GM21423 (cell line): ENCODE results near the gene SEC24C.
"Not testable (repeated sequence)": the region's sequence is repeated elsewhere in the genome, so short reads cannot be mapped to it uniquely, and the experiment has no call there.

Source experiments
- ATAC-seq: cut with Tn5 transposase; IDR thresholded peaks from one replicate; pipeline ENCODE4 v1.9.1; 2021; ENCODE audit warnings: mild to moderate bottlenecking, moderate library complexity; ENCODE audit not compliant: unreplicated experiment

SEC24C gene

GRCh38 chr10:73743905-73744663 is at the start of gene SEC24C:
Gene SEC24C (plus strand): TSS chr10:73744372. CDS start chr10:73746833, 2,461 bp downstream.
- ATAC-seq, result peak; percentile 86

DNA sequence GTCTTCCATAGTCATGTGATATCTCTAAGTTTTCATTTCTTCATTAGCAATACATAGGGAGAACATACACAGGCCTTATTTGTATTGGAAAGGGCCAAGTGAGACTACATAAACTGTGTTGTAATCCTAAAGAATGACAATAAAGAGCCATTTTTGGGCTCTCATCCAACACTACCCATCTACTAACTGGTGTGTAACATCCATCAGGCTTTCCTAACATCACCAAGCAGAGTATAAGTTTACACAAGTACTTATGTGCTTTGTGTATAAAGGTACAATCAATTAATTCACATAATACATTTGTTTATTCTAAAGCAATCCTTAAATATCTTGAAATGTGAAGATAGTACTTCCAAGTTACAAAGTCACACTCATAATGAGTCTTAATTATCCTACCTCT is 48.9 kb upstream of the SEC24C start:
- not testable (repeated sequence) for ATAC-seq

- ATAC-seq, result not testable (repeated sequence)
These were observed 46.5 kb upstream of the SEC24C start, which contains the start of gene AGAP5 for GRCh38 chr10:73697675-73698159. Gene AGAP5 (minus strand): TSS chr10:73698109. CDS start chr10:73697755, 354 bp downstream.

DNA sequence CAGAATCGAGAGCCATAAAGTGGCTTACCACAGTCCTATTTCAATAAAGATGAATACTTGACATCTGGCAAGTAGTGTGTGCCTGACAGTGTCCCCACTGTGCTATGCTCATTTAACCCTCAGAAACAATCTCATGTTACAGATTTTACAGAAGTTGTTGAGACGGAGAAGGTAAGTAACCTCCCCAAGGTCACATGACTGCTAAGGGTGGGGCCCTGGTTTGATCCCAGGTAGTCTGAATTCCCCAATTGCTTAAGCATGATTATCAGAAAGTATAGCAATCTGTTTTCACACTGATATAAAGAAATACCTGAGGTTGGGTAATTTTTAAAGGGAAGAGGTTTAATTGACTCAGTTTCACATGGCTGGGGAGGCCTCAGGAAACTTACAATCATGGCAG is 45.4 kb upstream of the SEC24C start:
- not testable (repeated sequence) for ATAC-seq

DNA sequence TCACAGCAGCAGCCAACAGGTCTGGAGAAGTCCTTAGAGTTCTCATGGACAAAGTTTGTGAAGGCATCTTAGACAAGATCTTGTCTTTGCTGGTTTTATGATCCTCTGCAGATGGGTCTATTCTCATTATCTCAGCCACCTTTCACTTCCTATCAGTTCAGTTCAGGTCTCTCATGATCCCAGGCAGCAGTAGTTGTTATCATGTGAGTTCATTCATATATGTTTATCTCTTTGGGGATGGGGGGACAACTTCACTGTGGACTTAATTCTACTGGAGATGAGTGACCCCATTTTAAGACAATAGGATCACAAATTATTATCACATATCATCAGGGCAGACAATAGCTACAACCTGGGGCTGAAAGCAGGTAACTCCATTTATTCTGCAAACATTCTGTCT is 40.2 kb upstream of the SEC24C start:
- not testable (repeated sequence) for ATAC-seq

DNA sequence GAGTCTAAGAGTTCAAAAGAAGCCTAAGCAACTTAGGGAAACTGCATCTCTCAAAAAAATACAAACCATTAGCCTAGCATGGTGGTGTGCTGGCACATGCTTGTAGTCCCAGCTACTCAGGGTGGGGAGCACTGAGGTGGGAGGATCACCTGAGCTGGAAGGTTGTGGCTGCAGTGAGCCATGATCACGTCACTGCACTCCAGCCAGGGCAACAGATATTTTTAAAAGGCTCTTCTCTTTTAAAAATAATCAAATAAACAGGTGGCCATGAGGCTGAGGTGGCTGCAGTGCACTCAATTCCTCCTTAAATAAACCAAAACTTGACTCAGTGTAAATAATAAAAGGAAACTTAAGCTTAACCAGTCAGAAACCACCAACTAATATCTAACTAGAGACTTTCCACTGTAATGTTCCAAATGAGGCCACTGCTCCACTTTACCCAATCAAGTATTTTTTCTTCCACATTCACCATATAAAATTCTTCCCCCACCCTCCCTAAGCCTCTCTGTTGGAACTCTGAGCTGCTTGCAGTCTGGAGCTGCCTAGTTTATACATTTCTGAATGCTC is 38.6 kb upstream of the SEC24C start:
- ATAC-seq, result not testable (repeated sequence)

- not testable (repeated sequence) for ATAC-seq
These were observed 37.7 kb upstream of the SEC24C start for GRCh38 chr10:73706488-73706887.

DNA sequence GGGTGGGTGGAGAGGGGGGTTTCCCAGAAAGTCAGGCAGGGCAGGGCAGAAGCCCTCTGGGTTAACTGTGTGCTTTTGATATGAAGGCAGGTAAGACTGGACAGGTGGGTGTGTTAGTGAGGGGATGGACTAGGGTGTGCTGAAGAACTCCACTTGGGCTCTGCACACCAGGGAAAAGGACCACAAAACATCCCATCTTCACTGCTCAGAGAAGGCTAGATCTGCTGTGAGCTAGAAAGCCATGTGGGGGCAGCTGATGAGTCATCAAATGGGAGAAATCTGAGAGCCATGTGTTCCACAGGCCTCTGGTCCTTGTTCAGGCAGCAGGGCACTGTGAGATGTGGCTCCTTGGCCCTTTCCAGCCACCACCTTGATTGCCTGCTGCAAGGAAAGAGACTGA is 36.5 kb upstream of the SEC24C start:
- not testable (repeated sequence) for ATAC-seq

GRCh38 chr10:73708122-73708521 is 36.0 kb upstream of the SEC24C start:
- ATAC-seq, result not testable (repeated sequence)

DNA sequence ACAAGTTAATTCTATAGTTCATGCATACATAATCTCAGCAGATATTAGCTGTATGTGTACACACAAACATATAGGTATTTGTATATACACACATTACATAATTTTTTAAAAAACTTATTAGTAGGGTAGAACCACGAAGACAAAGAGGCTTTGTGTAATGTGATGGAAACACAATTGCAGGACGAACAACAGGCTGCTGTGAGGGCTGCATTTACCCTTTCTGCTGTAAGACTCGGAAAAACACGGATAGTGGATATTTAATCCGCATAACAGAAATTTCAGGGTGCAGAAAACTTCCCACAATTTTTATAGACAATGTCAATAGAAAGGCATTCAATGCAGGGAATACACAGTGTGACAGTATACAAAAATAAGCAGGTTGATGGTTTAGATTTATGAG is 32.5 kb upstream of the SEC24C start:
- ATAC-seq, result not testable (repeated sequence)

GRCh38 chr10:73713912-73714311 is 30.3 kb upstream of the SEC24C start:
- ATAC-seq, result not testable (repeated sequence)

DNA sequence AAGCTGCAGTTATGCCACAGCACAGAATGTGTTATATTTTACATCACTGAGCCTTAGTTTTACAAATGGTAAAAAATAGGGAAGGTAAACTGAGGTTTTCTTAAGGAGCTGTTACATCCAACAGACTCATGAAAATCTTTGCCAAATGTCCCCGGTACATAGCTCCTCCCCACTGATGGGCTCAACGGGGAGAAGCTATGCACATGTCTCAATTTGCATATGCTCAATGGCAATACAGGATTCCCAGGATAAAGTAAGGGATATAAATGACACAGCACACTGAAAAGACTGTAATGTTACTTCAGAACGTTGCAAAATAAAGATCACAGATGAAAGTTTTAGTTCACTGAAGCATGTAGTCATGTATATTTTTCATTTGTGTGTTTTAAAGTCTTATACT is 29.7 kb upstream of the SEC24C start:
- not testable (repeated sequence) for ATAC-seq

GRCh38 chr10:73715179-73716156 is 28.7 kb upstream of the SEC24C start:
- ATAC-seq, result not testable (repeated sequence)

- ATAC-seq, result no peak
These were observed 27.9 kb upstream of the SEC24C start for GRCh38 chr10:73716251-73716650.

GRCh38 chr10:73717556-73717955 is 26.6 kb upstream of the SEC24C start:
- no peak for ATAC-seq

- ATAC-seq, result not testable (repeated sequence)
These were observed 23.6 kb upstream of the SEC24C start for GRCh38 chr10:73720561-73720960.

DNA sequence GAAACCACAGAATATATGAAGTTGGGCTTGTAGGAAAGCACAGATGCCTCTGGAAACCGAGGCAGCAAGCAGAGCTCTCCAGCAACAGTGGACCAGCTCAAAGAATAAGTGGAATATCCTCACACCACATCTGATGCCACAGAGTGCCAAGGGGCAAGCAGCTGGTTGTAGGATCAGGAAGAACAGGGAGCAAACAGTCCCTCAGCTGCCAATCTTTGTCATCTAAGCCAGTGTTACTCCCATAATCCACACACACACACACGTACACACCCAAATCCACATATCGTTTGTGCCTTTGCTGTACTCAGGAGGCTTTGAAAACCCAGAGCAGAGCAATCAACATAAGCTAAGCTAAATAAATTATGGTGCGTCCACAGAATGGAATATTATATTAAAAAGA is 20.7 kb upstream of the SEC24C start:
- ATAC-seq, result no peak

GRCh38 chr10:73729781-73730152 is 14.4 kb upstream of the SEC24C start:
- not testable (repeated sequence) for ATAC-seq

- ATAC-seq, result peak; percentile 89
These were observed 13.8 kb upstream of the SEC24C start for GRCh38 chr10:73730153-73730906.
